OCI-LY7 (cell line): ENCODE measurements around the gene FAR1. TPM values are rescaled to one million over a fixed set of nuclear protein-coding genes. Genes with fewer than 3 reads are reported as not detected.
A peak's percentile ranks its signal among the peaks of the same experiment; 100 is the strongest.
"Not testable (repeated sequence)": the region's sequence is repeated elsewhere in the genome, so short reads cannot be mapped to it uniquely, and the experiment has no call there.

Experiments used
- Bru-seq: library from RNA; stranded (reverse); fragments of 400-500 nt; gene quantifications from one replicate; lab custom pipeline; 2021; lab: Mats Ljungman, UMichigan
- BruChase-seq, 2 experiments: library from RNA; stranded (reverse); fragments of 400-500 nt; gene quantifications; one replicate each; lab custom pipeline; 2021; lab: Mats Ljungman, UMichigan
- BruUV-seq: library from RNA; stranded (reverse); fragments of 400-500 nt; replicated peaks from 2 replicates; lab custom pipeline; 2021; lab: Mats Ljungman, UMichigan
- CTCF ChIA-PET: fragments of 300-600 bp; sonication (Branson Sonifier 250); formaldehyde crosslinking; loops from one replicate; lab custom pipeline; 2022; ENCODE audit warnings: antibody characterized with exemption; ENCODE audit not compliant: unreplicated experiment; lab: Charles Lee
- POLR2A ChIA-PET: fragments of 300-600 bp; sonication (Branson Sonifier 250); formaldehyde crosslinking; loops from one replicate; lab custom pipeline; 2022; ENCODE audit warnings: antibody characterized with exemption; lab: Charles Lee
- DNase-seq: peaks from one replicate; pipeline ENCODE4 v3.0.0-alpha.2; 2015; ENCODE audit warnings: low spot score
- H2AFZ ChIP-seq: fragments of 200-600 bp; sonication (generic), shearing (Covaris generic); 2 replicates; pipeline ENCODE4 v1.6.1; 2014; ENCODE audit warnings: mild to moderate bottlenecking, antibody characterized with exemption, low read length, moderate library complexity
- H3K27ac ChIP-seq: fragments of 200-600 bp; sonication (generic); 2 replicates; pipeline ENCODE4 v1.5.1; 2014; ENCODE audit warnings: mixed run types, low read depth, mild to moderate bottlenecking, moderate library complexity, low read length, inconsistent platforms; ENCODE audit not compliant: poor library complexity, severe bottlenecking
- H3K36me3 ChIP-seq: fragments of 200-600 bp; sonication (generic); 2 replicates; pipeline ENCODE4 v1.6.1; 2014; ENCODE audit warnings: mild to moderate bottlenecking, antibody characterized with exemption, low read length, moderate library complexity, mixed read lengths; ENCODE audit not compliant: insufficient read depth
- H3K4me1 ChIP-seq: fragments of 200-600 bp; sonication (generic); 2 replicates; pipeline ENCODE4 v1.5.1; 2014; ENCODE audit warnings: mild to moderate bottlenecking, low read length; ENCODE audit not compliant: insufficient read depth, poor library complexity, severe bottlenecking
- H3K4me2 ChIP-seq: fragments of 200-600 bp; sonication (generic); 2 replicates; pipeline ENCODE4 v1.6.1; 2014; ENCODE audit warnings: mild to moderate bottlenecking, low read length
- H3K4me3 ChIP-seq: fragments of 200-600 bp; sonication (generic); 2 replicates; pipeline ENCODE4 v1.5.1; 2014; ENCODE audit warnings: mild to moderate bottlenecking, low read depth, low read length; ENCODE audit not compliant: poor library complexity, severe bottlenecking
- H3K79me2 ChIP-seq: fragments of 200-600 bp; sonication (generic); 2 replicates; pipeline ENCODE4 v1.6.1; 2016; ENCODE audit warnings: low read depth, mild to moderate bottlenecking, low read length, moderate library complexity, mixed read lengths; ENCODE audit not compliant: insufficient read depth
- H3K9me2 ChIP-seq: fragments of 200-600 bp; sonication (generic); 2 replicates; pipeline ENCODE4 v1.6.1; 2016; ENCODE audit warnings: mild to moderate bottlenecking, low read length, mixed read lengths; ENCODE audit not compliant: insufficient read depth
- H3K9me3 ChIP-seq: fragments of 200-600 bp; sonication (generic); 2 replicates; pipeline ENCODE4 v1.6.1; 2014; ENCODE audit warnings: mild to moderate bottlenecking, mixed run types, low read length, mixed read lengths
- H4K20me1 ChIP-seq: fragments of 200-600 bp; sonication (generic); 2 replicates; pipeline ENCODE4 v1.6.1; 2014; ENCODE audit warnings: mild to moderate bottlenecking, antibody characterized with exemption, low read length, moderate library complexity, mixed read lengths; ENCODE audit not compliant: insufficient read depth
- EZH2phosphoT487 ChIP-seq: fragments of 200-600 bp; sonication (generic); IDR thresholded peaks from 2 replicates; pipeline ENCODE4 v1.6.1; 2018; ENCODE audit warnings: low read depth, borderline replicate concordance, mild to moderate bottlenecking, mixed run types, antibody characterized with exemption, low read length, moderate library complexity, mixed read lengths
- intact Hi-C: fragments of 100-400 bp; cut with micrococcal nuclease; formaldehyde crosslinking; loops from one replicate; pipeline ENCODE4 v1.10.0; 2022; ENCODE audit not compliant: unreplicated experiment
- long read RNA-seq: library from polyadenylated mRNA; stranded (forward); transcript quantifications from one replicate; pipeline ENCODE4 v2.0.0, GENCODE V29; 2022
- total RNA-seq, 2 experiments: library from RNA; depleted of rRNA in 1 of 2; stranded (reverse); fragments of >200 nt in 1 of 2; shearing (Covaris generic) in 1 of 2; gene quantifications; 2 replicates each; pipeline ENCODE4 v1.2.3, GENCODE V29; 2014 to 2022
- TF ChIP-seq, protein P1 (sequence below): fragments of 200-600 bp; sonication (generic); conservative IDR thresholded peaks from 2 replicates; pipeline ENCODE4 v1.5.1; 2014; ENCODE audit warnings: mild to moderate bottlenecking, antibody characterized with exemption, low read length, moderate library complexity, mixed read lengths

Gene FAR1, protein sequence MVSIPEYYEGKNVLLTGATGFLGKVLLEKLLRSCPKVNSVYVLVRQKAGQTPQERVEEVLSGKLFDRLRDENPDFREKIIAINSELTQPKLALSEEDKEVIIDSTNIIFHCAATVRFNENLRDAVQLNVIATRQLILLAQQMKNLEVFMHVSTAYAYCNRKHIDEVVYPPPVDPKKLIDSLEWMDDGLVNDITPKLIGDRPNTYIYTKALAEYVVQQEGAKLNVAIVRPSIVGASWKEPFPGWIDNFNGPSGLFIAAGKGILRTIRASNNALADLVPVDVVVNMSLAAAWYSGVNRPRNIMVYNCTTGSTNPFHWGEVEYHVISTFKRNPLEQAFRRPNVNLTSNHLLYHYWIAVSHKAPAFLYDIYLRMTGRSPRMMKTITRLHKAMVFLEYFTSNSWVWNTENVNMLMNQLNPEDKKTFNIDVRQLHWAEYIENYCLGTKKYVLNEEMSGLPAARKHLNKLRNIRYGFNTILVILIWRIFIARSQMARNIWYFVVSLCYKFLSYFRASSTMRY
- total RNA-seq (2014; rRNA removed; shearing (Covaris generic)) (52.1 and 61.2 TPM in 2 replicates), total RNA-seq (2022) (87.7 and 97.3 TPM in 2 replicates), Bru-seq, nascent RNA (percentile 96 among the genes with signal in this experiment), BruChase-seq, experiment 1, labeled RNA remaining after a 6-hour chase (percentile 93 among the genes with signal in this experiment), BruChase-seq, experiment 2, labeled RNA remaining after a 2-hour chase (percentile 97 among the genes with signal in this experiment)
- long read RNA-seq, full-length matches to known transcripts = 138 of 161 reads
- long read RNA-seq, partial matches to known transcripts = 2 of 161 reads
- long read RNA-seq, other reads (novel, unspliced or antisense) = 21 of 161 reads

DNA sequence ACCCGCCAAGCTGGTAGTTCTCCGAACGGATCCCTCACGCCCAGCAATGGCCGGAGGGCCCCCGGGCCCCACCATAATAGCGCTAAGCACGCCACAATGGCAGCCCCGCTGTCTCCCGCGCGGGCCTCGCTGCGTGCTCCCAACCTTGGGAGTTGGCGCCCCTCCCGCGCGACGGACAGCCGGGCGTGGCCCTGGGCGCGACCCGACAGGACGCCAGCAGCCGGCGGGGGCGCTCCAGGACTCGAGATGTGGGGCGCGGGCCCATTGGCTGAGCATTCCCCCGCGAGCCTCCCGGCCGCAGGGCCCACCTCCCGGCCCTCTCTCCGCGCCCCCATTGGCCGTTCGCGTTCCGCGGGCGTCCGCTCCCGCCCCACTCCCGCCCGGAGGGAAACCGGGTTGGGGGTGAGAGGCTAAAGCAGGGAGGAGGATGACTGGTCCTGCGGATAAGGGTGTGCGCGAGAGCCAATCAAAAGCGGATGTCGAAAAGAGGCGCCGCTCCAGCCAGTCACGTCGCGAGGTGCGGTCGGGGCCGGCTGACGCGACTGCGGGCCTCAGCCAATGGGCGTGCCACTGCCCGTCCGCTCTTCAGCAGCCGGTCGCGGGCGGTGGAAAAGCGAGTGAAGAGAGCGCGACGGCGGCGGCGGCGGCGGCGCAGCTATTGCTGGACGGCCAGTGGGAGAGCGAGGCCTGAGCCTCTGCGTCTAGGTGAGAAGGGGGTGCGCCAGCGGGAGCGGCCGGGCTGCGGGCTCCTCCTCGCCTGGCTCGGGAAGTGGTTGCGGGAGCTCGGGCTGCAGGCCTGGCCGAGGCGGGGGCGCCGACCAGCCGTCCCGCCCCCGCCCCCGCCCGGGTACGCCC is at the start of gene FAR1:
FAR1 (plus strand) TSS at position 567 of the 855 bp plus-strand sequence. CDS start 26,098 bp downstream, outside the sequence.
- no TSS peak for BruUV-seq
- CTCF ChIA-PET = interaction anchor here (0.6 to 1.1 kb wide), 2 partner anchors 104 to 195 kb away, joined by 3 to 4 read pairs; no protein-coding TSS in a partner anchor
- DNase-seq = peak; percentile 98
- peaks cover 32% of the 10 kb centered on the region for H4K20me1 ChIP-seq
- POLR2A ChIA-PET = interaction anchor here (1.0 to 2.3 kb wide), 9 partner anchors 8 to 257 kb away, joined by 3 to 10 read pairs (median 5); no protein-coding TSS in a partner anchor
- peak within 1 kb of the TSS; percentile 52 for H3K27ac ChIP-seq
- intact Hi-C loops = loop anchor here (1.0 to 10.0 kb wide), 2 partner anchors 205 to 256 kb away; partner anchors contain the start of gene BTBD10
- peak within 1 kb of the TSS; percentile 93 for H3K4me3 ChIP-seq
- peak within 1 kb of the TSS; percentile 85 for H3K4me2 ChIP-seq
- H3K9me3 ChIP-seq = no peaks in the 10 kb centered on the region; the same call in 1 of the 2 replicates
- peaks cover 44% of the 10 kb centered on the region for H3K79me2 ChIP-seq
- H3K36me3 ChIP-seq = peaks cover 30% of the 10 kb centered on the region
- H3K4me1 ChIP-seq = peaks cover 44% of the 10 kb centered on the region
- TF ChIP-seq, protein P1, sequence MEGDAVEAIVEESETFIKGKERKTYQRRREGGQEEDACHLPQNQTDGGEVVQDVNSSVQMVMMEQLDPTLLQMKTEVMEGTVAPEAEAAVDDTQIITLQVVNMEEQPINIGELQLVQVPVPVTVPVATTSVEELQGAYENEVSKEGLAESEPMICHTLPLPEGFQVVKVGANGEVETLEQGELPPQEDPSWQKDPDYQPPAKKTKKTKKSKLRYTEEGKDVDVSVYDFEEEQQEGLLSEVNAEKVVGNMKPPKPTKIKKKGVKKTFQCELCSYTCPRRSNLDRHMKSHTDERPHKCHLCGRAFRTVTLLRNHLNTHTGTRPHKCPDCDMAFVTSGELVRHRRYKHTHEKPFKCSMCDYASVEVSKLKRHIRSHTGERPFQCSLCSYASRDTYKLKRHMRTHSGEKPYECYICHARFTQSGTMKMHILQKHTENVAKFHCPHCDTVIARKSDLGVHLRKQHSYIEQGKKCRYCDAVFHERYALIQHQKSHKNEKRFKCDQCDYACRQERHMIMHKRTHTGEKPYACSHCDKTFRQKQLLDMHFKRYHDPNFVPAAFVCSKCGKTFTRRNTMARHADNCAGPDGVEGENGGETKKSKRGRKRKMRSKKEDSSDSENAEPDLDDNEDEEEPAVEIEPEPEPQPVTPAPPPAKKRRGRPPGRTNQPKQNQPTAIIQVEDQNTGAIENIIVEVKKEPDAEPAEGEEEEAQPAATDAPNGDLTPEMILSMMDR = peak; percentile 74
- no peak for TF ChIP-seq EZH2phosphoT487
- no peaks in the 10 kb centered on the region for H3K9me2 ChIP-seq
- H2AFZ ChIP-seq = peak within 1 kb of the TSS; percentile 99

DNA sequence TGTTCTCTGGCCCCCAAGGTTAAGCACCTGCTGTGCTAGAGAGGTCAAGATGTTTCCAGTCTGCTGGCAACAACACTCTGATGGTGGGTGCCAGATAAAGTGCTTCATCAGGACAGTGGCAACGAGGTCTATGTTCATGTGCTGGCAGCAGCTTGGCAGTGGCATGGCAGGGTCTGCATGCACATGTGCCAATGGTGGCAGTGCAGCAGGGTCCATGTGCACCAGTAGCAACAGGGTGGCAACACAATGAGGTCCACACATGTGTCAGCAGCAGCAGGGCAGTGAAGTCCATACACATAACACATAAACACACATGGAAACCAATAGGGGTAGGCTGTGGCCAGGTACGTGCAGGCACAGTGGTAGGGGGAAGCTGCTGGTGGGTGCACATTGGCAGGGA is 48.4 kb upstream of the FAR1 start:
- POLR2A ChIA-PET = interaction anchor here (0.6 to 1.1 kb wide), 2 partner anchors 74 to 87 kb away, joined by 3 read pairs; no protein-coding TSS in a partner anchor
- CTCF ChIA-PET = no interaction called here
- Histone ChIP-seq H4K20me1 (no peaks in the 10 kb centered on the region), H3K27ac (no peak overlapping the region), H3K79me2 (no peaks in the 10 kb centered on the region), H3K4me2 (no peak overlapping the region), H3K9me2 (no peaks in the 10 kb centered on the region), H3K4me3 (no peak overlapping the region), H3K4me1 (no peaks in the 10 kb centered on the region), H3K36me3 (no peaks in the 10 kb centered on the region), H2AFZ (no peak overlapping the region), H3K9me3 (no peaks in the 10 kb centered on the region; the same call in 1 of the 2 replicates)
- intact Hi-C loops = no loop called here
- no TSS peak for BruUV-seq
- TF ChIP-seq, protein P1 = no peak
- no peak for TF ChIP-seq EZH2phosphoT487
- no peak for DNase-seq

DNA sequence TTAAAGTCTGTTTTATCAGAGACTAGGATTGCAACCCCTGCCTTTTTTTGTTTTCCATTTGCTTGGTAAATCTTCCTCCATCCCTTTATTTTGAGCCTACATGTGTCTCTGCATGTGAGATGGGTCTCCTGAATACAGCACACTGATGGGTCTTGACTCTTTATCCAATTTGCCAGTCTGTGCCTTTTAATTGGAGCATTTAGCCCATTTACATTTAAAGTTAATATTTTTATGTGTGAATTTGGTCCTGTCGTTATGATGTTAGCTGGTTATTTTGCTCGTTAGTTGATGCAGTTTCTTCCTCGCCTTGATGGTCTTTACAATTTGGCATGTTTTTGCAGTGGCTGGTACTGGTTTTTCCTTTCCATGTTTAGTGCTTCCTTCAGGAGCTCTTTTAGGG is 41.6 kb upstream of the FAR1 start:
- DNase-seq, CTCF ChIA-PET, H3K27ac ChIP-seq, H3K36me3 ChIP-seq, POLR2A ChIA-PET, H3K4me2 ChIP-seq, intact Hi-C loops, H3K4me3 ChIP-seq, H3K9me3 ChIP-seq, H3K4me1 ChIP-seq, H3K9me2 ChIP-seq, H2AFZ ChIP-seq, H4K20me1 ChIP-seq, BruUV-seq, H3K79me2 ChIP-seq: not testable (repeated sequence)

DNA sequence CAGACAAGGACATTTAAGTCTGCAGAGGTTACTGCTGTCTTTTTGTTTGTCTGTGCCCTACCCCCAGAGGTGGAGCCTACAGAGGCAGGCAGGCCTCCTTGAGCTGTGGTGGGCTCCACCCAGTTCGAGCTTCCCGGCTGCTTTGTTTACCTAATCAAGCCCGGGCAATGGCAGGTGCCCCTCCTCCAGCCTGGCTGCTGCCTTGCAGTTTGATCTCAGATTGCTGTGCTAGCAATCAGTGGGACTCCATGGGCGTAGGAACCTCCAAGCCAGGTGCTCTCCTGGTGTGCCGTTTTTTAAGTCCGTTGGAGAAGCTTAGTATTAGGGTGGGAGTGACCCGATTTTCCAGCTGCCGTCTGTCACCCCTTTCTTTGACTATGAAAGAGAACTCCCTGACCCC is 39.8 kb upstream of the FAR1 start:
- H3K36me3 ChIP-seq, POLR2A ChIA-PET, H2AFZ ChIP-seq, intact Hi-C loops, CTCF ChIA-PET, H3K9me2 ChIP-seq, DNase-seq, H4K20me1 ChIP-seq, H3K27ac ChIP-seq, H3K4me2 ChIP-seq, H3K9me3 ChIP-seq, H3K79me2 ChIP-seq, BruUV-seq, H3K4me3 ChIP-seq, H3K4me1 ChIP-seq: not testable (repeated sequence)
